ENCODE results near the gene TPRN. TPM values are rescaled to one million over a fixed set of nuclear protein-coding genes. Genes with fewer than 3 reads are reported as not detected.

Gene TPRN
- total RNA-seq, 6 experiments from 2014 or later: 9.9 to 18.1 (median 13.3) TPM

DNA sequence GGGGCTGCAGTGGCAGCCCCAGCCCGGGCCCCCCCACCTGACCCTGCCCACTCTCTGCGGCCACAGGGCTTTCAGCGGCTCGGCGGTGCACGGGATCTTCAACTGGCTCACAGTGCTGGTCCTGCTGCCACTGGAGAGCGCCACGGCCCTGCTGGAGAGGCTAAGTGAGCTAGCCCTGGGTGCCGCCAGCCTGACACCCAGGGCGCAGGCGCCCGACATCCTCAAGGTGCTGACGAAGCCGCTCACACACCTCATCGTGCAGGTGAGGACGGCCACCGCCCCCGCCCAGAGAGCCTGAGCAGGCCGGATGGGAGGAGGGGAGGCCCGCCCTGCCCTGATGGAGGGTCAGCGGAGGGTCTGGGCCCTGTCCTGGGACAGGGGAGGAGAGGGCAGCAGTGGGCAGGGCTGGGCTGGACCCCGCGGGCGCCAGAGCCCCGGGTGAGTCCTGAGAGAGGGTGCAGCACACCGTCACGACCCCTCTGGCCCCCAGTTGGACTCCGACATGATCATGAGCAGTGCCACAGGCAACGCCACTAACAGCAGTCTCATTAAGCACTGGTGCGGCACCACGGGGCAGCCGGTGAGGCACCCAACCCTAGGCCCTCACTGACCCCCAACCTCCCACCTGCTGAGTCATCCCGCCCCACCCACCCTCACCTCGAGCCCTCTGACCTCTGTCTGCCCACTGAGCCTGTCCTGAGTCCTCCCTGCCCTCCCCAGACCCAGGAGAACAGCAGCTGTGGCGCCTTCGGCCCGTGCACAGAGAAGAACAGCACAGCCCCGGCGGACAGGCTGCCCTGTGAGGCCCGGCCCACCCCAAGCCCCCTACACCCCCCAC is 32.8 kb upstream of the TPRN start:
- TF ChIP-seq, protein P1, sequence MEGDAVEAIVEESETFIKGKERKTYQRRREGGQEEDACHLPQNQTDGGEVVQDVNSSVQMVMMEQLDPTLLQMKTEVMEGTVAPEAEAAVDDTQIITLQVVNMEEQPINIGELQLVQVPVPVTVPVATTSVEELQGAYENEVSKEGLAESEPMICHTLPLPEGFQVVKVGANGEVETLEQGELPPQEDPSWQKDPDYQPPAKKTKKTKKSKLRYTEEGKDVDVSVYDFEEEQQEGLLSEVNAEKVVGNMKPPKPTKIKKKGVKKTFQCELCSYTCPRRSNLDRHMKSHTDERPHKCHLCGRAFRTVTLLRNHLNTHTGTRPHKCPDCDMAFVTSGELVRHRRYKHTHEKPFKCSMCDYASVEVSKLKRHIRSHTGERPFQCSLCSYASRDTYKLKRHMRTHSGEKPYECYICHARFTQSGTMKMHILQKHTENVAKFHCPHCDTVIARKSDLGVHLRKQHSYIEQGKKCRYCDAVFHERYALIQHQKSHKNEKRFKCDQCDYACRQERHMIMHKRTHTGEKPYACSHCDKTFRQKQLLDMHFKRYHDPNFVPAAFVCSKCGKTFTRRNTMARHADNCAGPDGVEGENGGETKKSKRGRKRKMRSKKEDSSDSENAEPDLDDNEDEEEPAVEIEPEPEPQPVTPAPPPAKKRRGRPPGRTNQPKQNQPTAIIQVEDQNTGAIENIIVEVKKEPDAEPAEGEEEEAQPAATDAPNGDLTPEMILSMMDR (IDR thresholded peaks at IDR 0.05): no peak
- H3K4me3 Mint-ChIP-seq: no peak overlapping the region
- no peaks in the 10 kb centered on the region for H3K36me3 Mint-ChIP-seq (ENCODE audit: low read depth)

DNA sequence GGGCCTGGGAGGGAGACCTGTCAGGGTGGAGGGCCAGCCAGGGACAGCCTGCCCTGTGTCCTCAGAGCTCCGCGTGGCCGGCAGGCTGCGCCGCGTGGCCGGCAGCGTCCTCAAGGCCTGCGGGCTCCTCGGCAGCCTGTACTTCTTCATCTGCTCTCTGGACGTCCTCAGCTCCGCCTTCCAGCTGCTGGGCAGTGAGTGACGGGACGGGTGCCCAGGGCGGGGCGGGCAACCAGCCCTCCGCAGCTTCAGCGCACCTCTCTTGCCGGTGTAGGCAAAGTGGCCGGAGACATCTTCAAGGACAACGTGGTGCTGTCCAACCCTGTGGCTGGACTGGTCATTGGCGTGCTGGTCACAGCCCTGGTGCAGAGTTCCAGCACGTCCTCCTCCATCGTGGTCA is 32.0 kb upstream of the TPRN start:
- H3K27me3 Mint-ChIP-seq (ENCODE audit: insufficient read depth): no peaks in the 10 kb centered on the region
- H3K4me3 Mint-ChIP-seq: no peak overlapping the region
- H3K9me3 Mint-ChIP-seq: no peaks in the 10 kb centered on the region
- TF ChIP-seq, protein P1 (IDR thresholded peaks at IDR 0.05): no peak
- H3K27ac Mint-ChIP-seq: no peak overlapping the region
- no peaks in the 10 kb centered on the region for H3K36me3 Mint-ChIP-seq (ENCODE audit: low read depth)
- no peak for DNase-seq
- H3K4me1 Mint-ChIP-seq (ENCODE audit: low read depth): peaks cover 4% of the 10 kb centered on the region

More for the DNA sequence above, 32.8 kb upstream of the TPRN start:
- no peak for DNase-seq
- Mint-ChIP-seq H3K27me3 (ENCODE audit: insufficient read depth) (no peaks in the 10 kb centered on the region), H3K27ac (no peak overlapping the region), H3K9me3 (no peaks in the 10 kb centered on the region), H3K4me1 (ENCODE audit: low read depth) (no peaks in the 10 kb centered on the region)

DNA sequence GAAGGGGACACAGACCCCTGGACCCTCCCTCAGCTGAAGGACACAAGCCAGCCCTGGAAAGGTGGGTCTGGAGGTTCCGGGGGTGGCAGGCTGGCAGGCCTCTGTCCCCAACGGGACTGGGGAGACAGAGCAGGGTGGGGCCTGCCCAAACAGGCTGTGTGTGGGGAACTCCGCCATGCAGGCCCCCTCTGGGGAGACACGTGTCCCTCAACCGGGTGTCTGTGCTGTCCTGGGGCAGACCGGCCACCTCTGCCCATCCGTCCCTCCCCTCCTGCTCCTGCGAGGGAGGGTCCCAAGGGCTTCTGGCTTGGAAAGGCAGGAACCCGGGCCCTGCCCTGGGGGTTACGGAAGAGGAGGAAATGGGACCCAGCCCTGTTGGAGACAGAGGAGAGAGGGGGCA is 31.6 kb upstream of the TPRN start:
- TF ChIP-seq, protein P1 (IDR thresholded peaks at IDR 0.05): no peak
- no peaks in the 10 kb centered on the region for H3K9me3 Mint-ChIP-seq
- peaks cover 7% of the 10 kb centered on the region for H3K4me1 Mint-ChIP-seq (ENCODE audit: low read depth)
- no peaks in the 10 kb centered on the region for H3K27me3 Mint-ChIP-seq (ENCODE audit: insufficient read depth)
- no peak overlapping the region for H3K4me3 Mint-ChIP-seq
- no peak overlapping the region for H3K27ac Mint-ChIP-seq
- no peaks in the 10 kb centered on the region for H3K36me3 Mint-ChIP-seq (ENCODE audit: low read depth)
- DNase-seq: no peak

DNA sequence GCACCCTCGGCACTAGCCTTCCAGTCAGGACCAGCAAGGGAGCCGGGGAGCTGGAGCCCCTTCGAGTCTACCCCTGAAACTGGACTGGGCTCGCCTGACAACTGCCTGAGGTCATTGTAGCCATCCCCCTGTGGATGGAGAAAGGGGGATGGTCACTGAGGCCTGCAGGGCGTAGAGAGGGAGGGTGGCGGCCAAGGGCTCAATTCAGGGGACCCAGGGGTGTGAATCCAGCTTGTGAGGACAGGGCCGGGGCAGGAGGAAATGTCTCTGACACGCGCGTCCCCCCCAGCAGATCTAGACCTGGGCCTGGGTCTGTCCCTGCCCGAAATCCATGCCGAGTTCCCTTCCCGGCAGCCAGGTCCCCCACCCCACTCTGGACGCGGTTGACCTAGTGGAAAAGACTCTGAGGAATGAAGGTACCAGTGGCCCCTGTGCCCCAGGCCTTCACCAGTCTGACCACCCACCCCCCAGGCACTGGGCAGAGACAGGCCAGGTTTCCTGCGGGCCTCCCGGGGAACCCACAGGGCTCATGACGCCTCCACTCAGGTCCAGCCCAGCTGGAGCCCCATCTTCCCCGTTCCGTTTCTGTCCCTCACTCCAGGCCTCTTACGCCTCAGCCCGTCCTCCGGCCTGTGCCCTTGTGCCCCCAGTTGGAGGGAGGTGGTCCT is 31.0 kb upstream of the TPRN start:
- Mint-ChIP-seq H3K9me3 (no peaks in the 10 kb centered on the region), H3K36me3 (ENCODE audit: low read depth) (no peaks in the 10 kb centered on the region), H3K4me1 (ENCODE audit: low read depth) (peaks cover 7% of the 10 kb centered on the region), H3K4me3 (no peak overlapping the region), H3K27me3 (ENCODE audit: insufficient read depth) (no peaks in the 10 kb centered on the region), H3K27ac (no peak overlapping the region)
- TF ChIP-seq, protein P1 (IDR thresholded peaks at IDR 0.05): no peak
- DNase-seq: no peak

GRCh38 chr9:137230705-137231371 is 30.3 kb upstream of the TPRN start, which contains the start of gene SLC34A3:
Gene SLC34A3, plus strand, starts transcription at chr9:137230901. Its CDS starts 802 bp downstream, at chr9:137231703.
- Mint-ChIP-seq H3K27ac (no peak within 1 kb of the TSS), H3K9me3 (no peaks in the 10 kb centered on the region), H3K4me3 (no peak within 1 kb of the TSS), H3K36me3 (ENCODE audit: low read depth) (no peaks in the 10 kb centered on the region), H3K4me1 (ENCODE audit: low read depth) (peaks cover 7% of the 10 kb centered on the region), H3K27me3 (ENCODE audit: insufficient read depth) (no peaks in the 10 kb centered on the region)
- no peak for DNase-seq
- TF ChIP-seq, protein P1 (IDR thresholded peaks at IDR 0.05): no peak

Data from HFFc6 (cell line).